ENCODE results near the gene FOXO3. TPM values are rescaled to one million over a fixed set of nuclear protein-coding genes. Genes with fewer than 3 reads are reported as not detected.

The FOXO3 gene
- total and polyA plus RNA-seq, 2 of the 13 experiments (the other 11 are each of a cell fraction or from before 2014, with no cell fraction given): 16.0 to 22.5 TPM

GRCh38 chr6:108558372-108559096, 2.2 kb upstream of the FOXO3 start (continued):
- TF ChIP-seq TCF12 (IDR thresholded peaks at IDR 0.05): no peak
- TF ChIP-seq TCF12 (CRISPR knock-in tag; IDR thresholded peaks at IDR 0.05): no peak
- TF ChIP-seq SNAPC4 (CRISPR knock-in tag; IDR thresholded peaks at IDR 0.05): no peak
- no peak for TF ChIP-seq POLR2AphosphoS2 (IDR thresholded peaks at IDR 0.05; ENCODE audit: low read depth, low read length)
- no peak for TF ChIP-seq PAX8 (CRISPR knock-in tag; IDR thresholded peaks at IDR 0.05; ENCODE audit: borderline replicate concordance)
- no peak for TF ChIP-seq ZNF207 (IDR thresholded peaks at IDR 0.05; ENCODE audit: borderline replicate concordance)
- no peak for TF ChIP-seq NCOA5 (CRISPR knock-in tag; IDR thresholded peaks at IDR 0.05)
- TF ChIP-seq ZNF430 (CRISPR knock-in tag; IDR thresholded peaks at IDR 0.05): 0 out of 2 replicates have a peak, but pooled peaks have one; percentile 8
- peak; percentile 72; the same call in 1 of the 2 replicates for TF ChIP-seq HOXD1 (CRISPR knock-in tag; IDR thresholded peaks at IDR 0.05)
- no peak for TF ChIP-seq ZC3H13 (CRISPR knock-in tag; IDR thresholded peaks at IDR 0.05)
- no peak for TF ChIP-seq GFI1 (CRISPR knock-in tag; IDR thresholded peaks at IDR 0.05; ENCODE audit: borderline replicate concordance)
- peak; percentile 72 for TF ChIP-seq ARNTL (CRISPR knock-in tag; IDR thresholded peaks at IDR 0.05)
- no peak for TF ChIP-seq E2F5 (CRISPR knock-in tag; conservative IDR thresholded peaks at IDR 0.05)
- peak; percentile 65; the same call in 1 of the 2 replicates for TF ChIP-seq REPIN1 (CRISPR knock-in tag; IDR thresholded peaks at IDR 0.05; ENCODE audit: borderline replicate concordance, low read depth)
- peak; percentile 66 for TF ChIP-seq KAT8 (CRISPR knock-in tag; IDR thresholded peaks at IDR 0.05)
- no peak for TF ChIP-seq SUZ12 (IDR thresholded peaks at IDR 0.05; ENCODE audit: low read depth, low read length)
- no peak for TF ChIP-seq GZF1 (CRISPR knock-in tag; IDR thresholded peaks at IDR 0.05)
- TF ChIP-seq ZNF501 (CRISPR knock-in tag; IDR thresholded peaks at IDR 0.05): no peak; the same call in 1 of the 2 replicates
- TF ChIP-seq ZFP91 (CRISPR knock-in tag; IDR thresholded peaks at IDR 0.05; ENCODE audit: borderline replicate concordance): no peak
- TF ChIP-seq RNF219 (CRISPR knock-in tag; IDR thresholded peaks at IDR 0.05): no peak
- 0 out of 2 replicates have a peak, but pooled peaks have one; percentile 62 for TF ChIP-seq ZNF670 (CRISPR knock-in tag; IDR thresholded peaks at IDR 0.05; ENCODE audit: borderline replicate concordance)
